Measurements from ENCODE around the gene DCST1. TPM values are rescaled to one million over a fixed set of nuclear protein-coding genes. Genes with fewer than 3 reads are reported as not detected.

The DCST1 gene
- total and polyA plus RNA-seq, 2 of the 8 experiments (the other 6 are each of a cell fraction or from before 2014, with no cell fraction given) = not detected

DNA sequence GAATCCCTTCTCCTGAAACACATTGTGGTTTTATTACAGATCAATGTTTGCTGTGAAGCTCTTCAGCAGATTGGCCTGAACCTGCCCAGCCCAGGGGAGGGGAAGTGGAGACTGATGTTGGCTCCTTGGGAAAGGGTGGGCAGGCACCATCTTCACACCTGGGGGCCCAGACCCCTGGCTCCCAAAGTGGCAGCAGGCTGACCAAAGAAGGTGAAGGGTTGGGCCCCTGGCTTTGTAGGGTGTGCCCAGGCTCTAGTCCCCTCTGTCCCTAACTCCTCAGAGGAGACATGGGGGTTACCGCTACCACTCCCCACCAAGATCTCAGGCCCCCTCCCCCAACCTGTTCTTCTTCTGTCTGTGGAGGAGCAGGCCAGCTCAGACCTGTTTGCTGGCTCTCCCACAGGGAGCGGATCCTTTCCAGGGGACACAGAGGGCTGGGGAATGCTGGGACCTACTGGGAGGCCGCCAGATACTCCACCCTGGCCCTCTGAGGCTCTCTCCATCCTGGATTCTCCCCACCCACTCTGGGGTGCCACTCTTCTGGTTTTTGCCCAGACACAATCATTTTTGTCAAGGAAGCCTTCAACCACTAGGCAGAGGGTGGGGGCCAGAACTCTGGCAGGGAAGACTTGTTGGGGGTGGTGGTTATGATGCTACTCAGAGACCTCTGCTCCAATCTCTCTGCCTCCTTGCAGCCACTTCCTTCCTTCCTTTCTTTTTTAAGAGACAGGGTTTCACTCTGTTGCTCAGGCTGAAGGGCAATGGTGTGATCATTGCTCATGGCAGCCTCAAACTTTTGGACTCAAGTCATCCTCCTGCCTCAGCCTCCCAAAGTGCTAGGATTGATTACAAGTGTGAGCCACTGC, 40.0 kb downstream of the DCST1 start (continued):
- TF ChIP-seq RFX5 (IDR thresholded peaks at IDR 0.05; ENCODE audit: borderline replicate concordance, low read depth, low read length) (no peak), SP1 (IDR thresholded peaks at IDR 0.05; ENCODE audit: low read depth, low read length) (no peak), RNF2 (IDR thresholded peaks at IDR 0.05; ENCODE audit: borderline replicate concordance, low read depth, low read length, missing control alignments, poor library complexity, severe bottlenecking) (no peak), CREB1 (IDR thresholded peaks at IDR 0.05) (no peak)
